GM18951 (cell line): ENCODE results near the gene CSNK1A1L.

Experiments
- POLR2A ChIP-seq: IDR thresholded peaks from 4 replicates; pipeline ENCODE4 v1.6.1; 2011; ENCODE audit warnings: mild to moderate bottlenecking; ENCODE audit not compliant: insufficient read length, insufficient read depth; ENCODE audit errors: extremely low read depth
- in situ Hi-C: fragments of 300-500 bp; cut with MboI; formaldehyde crosslinking; loops from one replicate; pipeline ENCODE4 v1.12.0; 2022; ENCODE audit warnings: low sequenced_read_pairs, mixed read lengths, inconsistent platforms; ENCODE audit not compliant: unreplicated experiment

The CSNK1A1L gene

DNA sequence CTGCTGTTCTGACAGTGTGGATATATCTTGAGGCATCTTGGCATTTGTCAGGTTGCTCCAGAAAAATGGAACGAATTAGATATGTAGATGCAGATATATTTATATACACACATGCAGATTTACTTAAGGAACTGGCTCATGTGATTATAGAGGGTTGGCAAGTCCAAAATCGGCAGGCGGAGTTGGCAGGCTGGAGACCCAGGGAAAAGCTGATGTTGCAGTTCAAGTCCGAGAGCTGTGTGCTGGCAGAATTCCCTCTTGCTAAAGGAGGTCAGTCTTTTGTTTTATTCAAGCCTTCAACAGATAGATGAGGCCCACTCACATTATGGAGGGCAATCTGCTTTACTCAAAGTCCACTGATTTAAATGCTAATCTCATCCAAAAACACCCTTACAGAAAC lies 24.4 kb upstream of the CSNK1A1L start:
- in situ Hi-C loops = no loop called here
- no peak for TF ChIP-seq POLR2A

- TF ChIP-seq POLR2A = no peak
- in situ Hi-C loops = no loop called here
Observed at GRCh38 chr13:37127691-37128241, 22.3 kb upstream of the CSNK1A1L start.

DNA sequence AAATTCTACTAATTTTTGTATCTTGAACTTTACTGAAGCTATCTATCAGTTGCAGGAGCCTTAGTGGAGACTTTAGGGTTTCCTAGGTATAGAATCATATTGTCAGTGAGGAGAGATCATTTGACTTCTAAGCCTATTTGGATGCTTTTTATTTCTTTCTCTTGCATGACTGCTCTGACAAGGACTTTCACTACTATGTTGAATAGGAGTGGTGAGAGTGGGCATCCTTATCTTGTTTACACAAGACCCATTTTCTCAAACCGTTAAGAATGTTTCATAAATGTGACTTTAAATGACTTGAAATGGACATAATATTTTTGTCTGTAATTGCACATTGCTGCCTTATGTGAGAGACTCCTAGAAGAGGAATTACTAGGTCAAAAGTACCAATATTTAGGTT lies 17.9 kb upstream of the CSNK1A1L start:
- TF ChIP-seq POLR2A = no peak
- in situ Hi-C loops = no loop called here

- TF ChIP-seq POLR2A = no peak
- in situ Hi-C loops = no loop called here
Observed at GRCh38 chr13:37118016-37118415, 12.6 kb upstream of the CSNK1A1L start.

DNA sequence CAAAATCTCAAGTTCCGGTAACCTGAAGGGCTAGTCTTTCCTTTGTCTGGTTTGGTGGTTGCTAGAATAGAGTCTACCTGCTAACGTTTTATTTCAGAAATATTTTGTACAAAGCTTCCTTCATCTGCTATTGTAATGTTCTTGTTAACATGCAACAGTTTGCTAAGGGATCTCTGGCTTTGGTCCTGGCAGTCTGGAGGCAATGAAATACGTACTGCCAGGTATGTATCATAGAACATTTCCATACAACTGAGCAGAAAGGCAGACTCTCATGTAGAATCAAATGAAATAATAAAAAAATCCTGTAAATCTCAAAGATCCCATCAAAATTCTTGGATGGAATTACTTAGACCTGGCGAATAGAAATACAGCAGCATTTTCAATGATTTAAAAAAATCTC lies 8.8 kb upstream of the CSNK1A1L start:
- in situ Hi-C loops = no loop called here

GRCh38 chr13:37113534-37113933 lies 8.1 kb upstream of the CSNK1A1L start:
- in situ Hi-C loops = no loop called here
- no peak for TF ChIP-seq POLR2A

More for the DNA sequence above, 8.8 kb upstream of the CSNK1A1L start:
- TF ChIP-seq POLR2A = no peak

- in situ Hi-C loops = no loop called here
- TF ChIP-seq POLR2A = no peak
Observed at GRCh38 chr13:37109051-37109678, 3.7 kb upstream of the CSNK1A1L start.

GRCh38 chr13:37107868-37108267 lies 2.4 kb upstream of the CSNK1A1L start:
- in situ Hi-C loops = no loop called here

GRCh38 chr13:37107456-37107855 lies 2.0 kb upstream of the CSNK1A1L start:
- in situ Hi-C loops = no loop called here
- no peak for TF ChIP-seq POLR2A

More at GRCh38 chr13:37107868-37108267, 2.4 kb upstream of the CSNK1A1L start:
- TF ChIP-seq POLR2A = no peak

DNA sequence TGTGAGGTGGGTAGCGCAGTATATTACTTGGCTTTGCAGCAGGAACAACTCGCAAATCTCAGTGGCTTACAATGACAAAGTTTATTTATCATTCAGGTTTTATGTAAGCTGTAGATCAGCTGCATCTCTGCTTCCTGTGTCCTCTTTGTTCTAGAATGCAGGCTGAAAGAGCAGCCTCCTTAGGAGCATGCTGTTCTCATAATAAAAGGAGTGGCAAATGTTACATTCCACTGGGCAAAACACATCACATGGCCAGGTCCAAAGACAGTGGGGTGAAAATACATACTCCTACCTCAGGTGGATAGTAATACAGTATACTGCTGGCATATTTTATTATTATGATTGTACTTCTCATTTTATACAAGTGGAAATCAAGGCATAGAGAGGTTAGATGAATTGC lies 1.2 kb upstream of the CSNK1A1L start:
- no peak for TF ChIP-seq POLR2A
- in situ Hi-C loops = no loop called here

GRCh38 chr13:37102896-37103295 lies 2.6 kb downstream of the CSNK1A1L start:
- in situ Hi-C loops = no loop called here
- no peak for TF ChIP-seq POLR2A

DNA sequence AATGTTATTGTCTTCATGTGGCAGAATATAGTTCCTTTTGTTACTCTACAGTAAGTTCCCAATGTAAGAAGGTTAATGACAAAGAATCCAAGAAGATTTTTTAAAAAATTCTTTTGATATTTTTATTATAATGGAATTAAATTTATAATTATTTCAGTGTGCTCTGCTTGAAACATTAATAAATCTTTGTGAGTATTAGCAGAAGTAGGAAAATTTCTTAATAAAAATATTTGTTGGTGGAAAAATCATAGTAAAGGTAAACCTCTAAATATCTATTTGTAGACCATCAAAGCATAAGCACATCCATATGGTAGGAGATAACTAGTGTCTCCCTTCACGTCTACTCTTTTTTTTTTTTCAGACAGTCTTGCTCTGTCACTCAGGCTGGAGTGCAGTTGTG lies 4.3 kb downstream of the CSNK1A1L start:
- no peak for TF ChIP-seq POLR2A
- in situ Hi-C loops = no loop called here

DNA sequence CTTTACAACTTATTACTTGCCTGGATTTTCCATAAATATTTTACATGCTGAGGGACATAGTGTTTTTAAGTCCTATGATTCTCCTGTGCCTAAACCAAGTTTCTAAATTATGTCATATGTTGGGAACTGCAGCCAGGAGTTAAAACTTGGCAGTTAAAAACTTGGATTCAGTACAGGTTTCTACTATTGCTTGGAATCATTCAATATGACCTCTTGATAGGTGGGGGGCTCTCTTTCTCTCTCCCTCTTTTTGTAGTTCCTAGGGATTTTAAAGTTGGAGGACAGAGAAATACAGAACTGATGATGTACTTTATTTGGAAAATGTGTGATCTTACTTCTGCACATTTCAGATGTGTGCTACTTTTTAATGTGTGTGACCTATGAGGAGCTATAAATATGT lies 4.7 kb downstream of the CSNK1A1L start:
- no peak for TF ChIP-seq POLR2A
- in situ Hi-C loops = no loop called here

DNA sequence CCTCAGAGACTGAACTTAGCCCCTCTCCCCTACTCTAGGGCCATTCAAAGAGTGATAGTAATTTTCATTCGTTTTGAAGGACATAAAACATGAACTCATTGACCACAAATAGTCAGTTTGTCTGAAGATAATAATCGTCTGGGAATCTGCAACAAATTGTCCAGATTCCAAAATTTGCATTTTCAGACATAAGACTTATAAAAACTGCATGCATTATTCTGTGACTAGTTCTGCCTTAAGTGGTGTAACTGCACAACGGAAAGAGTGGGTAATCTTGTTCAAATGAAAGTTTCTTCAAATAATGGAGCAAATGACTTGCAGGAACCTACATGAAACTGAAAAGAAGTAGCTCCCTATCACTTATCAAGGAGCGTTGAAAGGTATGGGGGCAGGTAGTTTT lies 8.4 kb downstream of the CSNK1A1L start:
- TF ChIP-seq POLR2A = no peak
- in situ Hi-C loops = loop anchor here (25.0 kb wide), 1 partner anchor 515 kb away; no protein-coding TSS in a partner anchor
